Activated CD8-positive, alpha-beta T cell treated with anti-CD3 and anti-CD28 coated beads for 36 hours (primary cell): ENCODE results near the gene GOLGA8N. TPM values are rescaled to one million over a fixed set of nuclear protein-coding genes. Genes with fewer than 3 reads are reported as not detected.

ENCODE experiments used
- ATAC-seq: fragments of 200-7000 bp; cut with Tn5 transposase; one replicate; pipeline ENCODE4 v1.10.0; 2021; ENCODE audit warnings: mild to moderate bottlenecking, moderate library complexity
- CTCF ChIA-PET: fragments of 350-600 bp; sonication (Branson Sonifier 250); formaldehyde crosslinking; loops from one replicate; lab custom pipeline; 2021; ENCODE audit warnings: antibody characterized with exemption; lab: Charles Lee
- POLR2A ChIA-PET: fragments of 350-600 bp; sonication (Branson Sonifier 250); formaldehyde crosslinking; loops from one replicate; lab custom pipeline; 2021; ENCODE audit warnings: antibody characterized with exemption; lab: Charles Lee
- DNase-seq: peaks from one replicate; pipeline ENCODE4 v3.0.0-alpha.2; 2020
- H3K27ac Mint-ChIP-seq: one replicate; pipeline ENCODE4 v1.8.0; 2021; ENCODE audit warnings: mild to moderate bottlenecking, mixed read lengths
- H3K27me3 Mint-ChIP-seq: one replicate; pipeline ENCODE4 v1.8.0; 2021; ENCODE audit warnings: mixed read lengths
- H3K36me3 Mint-ChIP-seq: one replicate; pipeline ENCODE4 v1.8.0; 2021; ENCODE audit warnings: low read depth, mixed read lengths
- H3K4me1 Mint-ChIP-seq: one replicate; pipeline ENCODE4 v1.8.0; 2021; ENCODE audit warnings: low read depth, mixed read lengths
- H3K4me3 Mint-ChIP-seq: one replicate; pipeline ENCODE4 v1.8.0; 2021; ENCODE audit warnings: mild to moderate bottlenecking, moderate library complexity, mixed read lengths
- H3K9me3 Mint-ChIP-seq: one replicate; pipeline ENCODE4 v1.8.0; 2021; ENCODE audit warnings: mixed read lengths
- CTCF ChIP-seq: fragments of 200-600 bp; IDR thresholded peaks from one replicate; pipeline ENCODE4 v1.8.0; 2022; ENCODE audit warnings: antibody characterized with exemption, mild to moderate bottlenecking
- intact Hi-C: fragments of 100-400 bp; cut with micrococcal nuclease; formaldehyde crosslinking; loops from one replicate; pipeline ENCODE4 v1.10.0; 2022
- total RNA-seq, 2 experiments: library from RNA; stranded (reverse); gene quantifications; one replicate each; pipeline ENCODE4 v1.2.3, GENCODE V29; 2021

GOLGA8N gene
- total RNA-seq, 2 experiments from 2014 or later = 4.9 to 7.4 TPM

- no peak for DNase-seq
- intact Hi-C loops = no loop called here
- Mint-ChIP-seq H3K27me3 (peaks cover 2% of the 10 kb centered on the region), H3K4me1 (no peaks in the 10 kb centered on the region), H3K9me3 (no peaks in the 10 kb centered on the region), H3K4me3 (no peak overlapping the region), H3K36me3 (peaks cover 18% of the 10 kb centered on the region), H3K27ac (no peak overlapping the region)
- POLR2A ChIA-PET = no interaction called here
- no peak for ATAC-seq
- CTCF ChIA-PET = interaction anchor here (2.9 kb wide), 1 partner anchor 9 kb away, joined by 12 read pairs; no protein-coding TSS in a partner anchor
- TF ChIP-seq CTCF = no peak
Observed at GRCh38 chr15:32642667-32643435, 49.6 kb downstream of the GOLGA8N start.

DNA sequence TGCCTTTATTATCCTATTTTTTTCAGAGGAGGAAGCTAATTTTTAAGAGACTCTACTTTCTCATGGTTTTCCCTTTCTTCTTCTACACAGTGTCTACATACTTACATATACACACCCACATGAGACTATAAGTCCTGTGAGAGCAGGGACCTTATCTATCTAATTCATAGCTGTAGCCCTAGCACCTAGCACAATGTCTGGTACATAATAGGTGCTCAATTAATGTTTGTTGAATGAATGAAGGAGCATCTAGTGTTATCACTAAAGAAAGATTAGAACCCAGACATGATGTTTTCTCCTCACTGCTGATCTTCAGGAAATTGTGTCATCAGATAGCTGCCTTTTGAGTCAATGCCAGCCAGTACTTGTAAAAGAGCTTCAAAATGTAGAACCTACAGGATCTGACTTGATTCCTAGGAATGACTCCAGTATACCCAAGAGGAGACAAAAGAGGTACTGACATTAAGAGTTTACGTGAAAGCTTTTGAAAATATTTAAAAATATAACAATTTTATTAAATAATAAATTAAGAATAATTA, 50.7 kb downstream of the GOLGA8N start:
- Mint-ChIP-seq H3K4me1 (no peaks in the 10 kb centered on the region), H3K9me3 (no peaks in the 10 kb centered on the region), H3K27me3 (peaks cover 2% of the 10 kb centered on the region), H3K4me3 (no peak overlapping the region), H3K27ac (no peak overlapping the region), H3K36me3 (peaks cover 18% of the 10 kb centered on the region)
- POLR2A ChIA-PET = no interaction called here
- intact Hi-C loops = no loop called here
- DNase-seq (no peak), ATAC-seq (no peak)
- no peak for TF ChIP-seq CTCF
- CTCF ChIA-PET = interaction anchor here (0.7 to 2.1 kb wide), 3 partner anchors 10 to 19 kb away, joined by 3 to 8 read pairs (median 4); no protein-coding TSS in a partner anchor

DNA sequence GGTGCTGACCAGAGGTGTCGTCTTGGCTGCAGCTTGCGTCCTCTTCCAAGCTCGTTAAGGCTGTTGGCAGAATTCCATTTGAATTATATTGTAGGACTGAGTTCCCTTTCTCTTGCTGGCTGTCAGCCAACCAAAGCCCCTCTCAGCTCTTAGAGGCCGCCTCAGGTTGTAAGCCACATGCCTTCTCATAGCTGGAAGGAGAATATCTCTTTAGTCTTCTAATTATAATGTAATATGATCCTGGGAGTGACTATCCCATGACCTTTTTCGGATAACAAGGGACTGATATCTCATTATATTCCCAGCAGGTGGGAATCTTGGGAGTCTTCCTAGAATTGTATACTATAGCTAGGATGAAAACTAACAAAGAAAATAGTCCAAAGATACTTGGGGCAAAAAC, 53.0 kb downstream of the GOLGA8N start:
- no peak overlapping the region for H3K27ac Mint-ChIP-seq
- DNase-seq = no peak
- TF ChIP-seq CTCF = no peak
- H3K27me3 Mint-ChIP-seq = peaks cover 1% of the 10 kb centered on the region
- ChIA-PET POLR2A (no interaction called here), CTCF (interaction anchor here (1.3 to 1.4 kb wide), 2 partner anchors 10 to 12 kb away, joined by 3 read pairs; no protein-coding TSS in a partner anchor)
- H3K9me3 Mint-ChIP-seq = no peaks in the 10 kb centered on the region
- H3K4me1 Mint-ChIP-seq = no peaks in the 10 kb centered on the region
- ATAC-seq = no peak
- intact Hi-C loops = no loop called here
- H3K4me3 Mint-ChIP-seq = no peak overlapping the region
- peaks cover 11% of the 10 kb centered on the region for H3K36me3 Mint-ChIP-seq

DNA sequence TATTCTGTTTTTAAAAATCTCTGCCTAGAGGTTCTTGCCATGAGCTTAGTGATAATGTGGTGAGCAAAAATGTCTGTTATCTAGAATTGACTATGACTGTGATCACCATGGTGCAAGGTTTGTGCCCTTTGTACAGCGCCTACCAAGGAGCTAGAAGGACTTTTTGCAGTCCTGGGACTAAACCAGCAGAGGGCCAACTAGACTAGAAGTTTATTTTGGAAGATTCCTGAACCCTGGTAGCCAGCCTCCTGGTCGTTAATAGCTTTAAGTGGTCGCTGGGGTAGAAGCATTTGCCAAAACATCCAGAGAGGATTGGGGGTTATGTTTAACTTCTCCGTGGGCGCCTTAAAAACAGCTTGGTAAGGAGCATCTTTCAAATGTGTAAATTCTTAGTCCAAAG, 56.1 kb downstream of the GOLGA8N start:
- no peak for TF ChIP-seq CTCF
- ATAC-seq (no peak), DNase-seq (no peak)
- no peaks in the 10 kb centered on the region for H3K9me3 Mint-ChIP-seq
- intact Hi-C loops = no loop called here
- H3K27me3 Mint-ChIP-seq = no peaks in the 10 kb centered on the region
- no peaks in the 10 kb centered on the region for H3K4me1 Mint-ChIP-seq
- H3K27ac Mint-ChIP-seq = no peak overlapping the region
- ChIA-PET POLR2A (no interaction called here), CTCF (interaction anchor here (1.5 to 3.3 kb wide), 2 partner anchors 8 to 13 kb away, joined by 7 to 22 read pairs; no protein-coding TSS in a partner anchor)
- H3K36me3 Mint-ChIP-seq = peaks cover 10% of the 10 kb centered on the region
- no peak overlapping the region for H3K4me3 Mint-ChIP-seq
